T-helper 2 cell treated with Interferon-gamma antibody and Interleukin-4, amounts not matched to agents 5 μg/mL and 100 μg/mL, for 36 hours (primary cell): ENCODE results near the gene ADGRA3.
"Not testable (repeated sequence)": the region's sequence is repeated elsewhere in the genome, so short reads cannot be mapped to it uniquely, and the experiment has no call there.

ENCODE experiments used
- DNase-seq: peaks from one replicate; pipeline ENCODE4 v3.0.0; 2021; ENCODE audit warnings: low spot score
- H3K27ac Mint-ChIP-seq: one replicate; pipeline ENCODE4 v1.8.0; 2021; ENCODE audit warnings: mild to moderate bottlenecking, mixed read lengths
- H3K27me3 Mint-ChIP-seq: one replicate; pipeline ENCODE4 v1.8.0; 2021; ENCODE audit warnings: low read depth, mixed read lengths
- H3K36me3 Mint-ChIP-seq: one replicate; pipeline ENCODE4 v1.8.0; 2021; ENCODE audit warnings: low read depth, mixed read lengths
- H3K4me1 Mint-ChIP-seq: one replicate; pipeline ENCODE4 v1.8.0; 2021; ENCODE audit warnings: low read depth, mixed read lengths
- H3K4me3 Mint-ChIP-seq: one replicate; pipeline ENCODE4 v1.8.0; 2022; ENCODE audit warnings: mild to moderate bottlenecking, moderate library complexity, mixed read lengths
- H3K9me3 Mint-ChIP-seq: one replicate; pipeline ENCODE4 v1.8.0; 2021; ENCODE audit warnings: mixed read lengths

ADGRA3 gene

DNA sequence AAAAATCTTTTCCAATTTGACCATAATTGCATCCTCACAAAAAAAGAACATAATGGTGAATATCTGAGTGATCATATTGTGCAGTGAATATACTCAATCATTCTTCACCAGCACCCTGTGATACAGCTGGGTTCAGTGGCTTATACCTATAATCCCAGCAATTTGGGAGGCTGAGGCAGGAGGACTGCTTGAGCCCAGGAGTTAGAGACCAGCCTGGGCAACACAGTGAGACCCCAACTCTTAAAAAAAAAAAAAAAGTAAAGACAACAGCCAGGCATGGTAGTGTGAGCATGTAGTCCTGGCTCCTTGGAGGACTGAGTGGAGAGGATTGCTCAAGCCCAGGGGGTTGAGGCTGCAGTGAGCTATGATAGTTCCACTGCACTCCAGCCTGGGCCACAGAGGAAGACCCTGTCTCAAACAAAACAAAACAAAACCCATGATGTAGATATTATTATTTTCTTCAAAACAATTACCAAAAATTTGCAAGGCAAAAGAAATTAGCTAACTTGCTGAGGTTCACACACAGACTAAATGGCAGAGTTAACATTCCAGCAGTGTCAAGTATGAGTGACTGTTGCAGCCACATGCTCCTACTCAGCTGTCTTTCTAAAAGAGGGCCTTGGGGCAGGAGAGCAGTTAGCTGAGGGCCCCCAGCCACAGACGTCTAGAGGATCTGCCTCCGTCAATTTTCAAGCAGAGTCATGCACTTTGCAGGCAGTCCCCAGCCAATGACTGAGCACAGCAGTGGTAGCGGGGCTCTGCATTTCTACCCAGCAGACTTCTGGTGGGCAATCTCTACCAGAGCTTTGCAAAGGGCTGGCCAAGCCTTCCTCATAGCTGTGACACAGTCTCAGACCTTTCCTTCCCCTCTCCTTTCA is 33.4 kb downstream of the ADGRA3 start:
- Mint-ChIP-seq H3K27ac (no peak overlapping the region), H3K9me3 (no peaks in the 10 kb centered on the region), H3K4me3 (no peak overlapping the region)

DNA sequence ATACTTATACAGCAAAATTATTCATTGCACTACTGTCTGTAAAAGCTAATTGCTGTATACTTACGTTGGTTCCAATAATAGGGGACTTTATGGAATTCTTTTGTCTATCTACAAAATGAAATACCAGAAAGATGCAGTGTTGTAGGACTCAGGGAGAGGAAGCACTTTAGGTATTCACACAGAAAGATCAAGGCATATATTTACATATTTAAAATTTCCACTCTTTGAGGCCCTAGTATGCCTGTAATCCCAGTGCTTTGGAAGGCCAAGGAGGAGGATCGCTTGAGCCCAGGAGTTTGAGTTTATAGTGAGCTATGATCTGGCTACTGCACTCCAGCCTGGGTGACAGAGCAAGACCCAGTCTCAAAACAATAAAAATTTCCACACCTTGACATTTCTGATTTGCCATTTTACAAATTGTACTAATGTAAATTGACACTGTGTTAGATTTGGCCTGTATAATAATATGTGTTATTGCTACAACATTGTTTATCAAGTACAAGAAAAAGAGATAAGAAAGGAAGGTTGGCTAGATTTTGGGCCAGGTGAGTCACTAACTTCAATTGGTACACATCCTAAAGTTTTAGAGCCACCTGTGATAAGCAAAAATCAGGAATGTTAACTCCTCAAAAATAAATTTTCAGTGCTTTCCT is 35.1 kb downstream of the ADGRA3 start:
- Mint-ChIP-seq H3K27me3 (no peaks in the 10 kb centered on the region), H3K9me3 (no peaks in the 10 kb centered on the region), H3K27ac (no peak overlapping the region), H3K4me1 (peaks cover 33% of the 10 kb centered on the region), H3K36me3 (peaks cover 2% of the 10 kb centered on the region), H3K4me3 (no peak overlapping the region)
- DNase-seq = no peak

More for the DNA sequence above, 33.4 kb downstream of the ADGRA3 start:
- Mint-ChIP-seq H3K4me1 (peaks cover 32% of the 10 kb centered on the region), H3K27me3 (no peaks in the 10 kb centered on the region), H3K36me3 (peaks cover 2% of the 10 kb centered on the region)
- no peak for DNase-seq

DNA sequence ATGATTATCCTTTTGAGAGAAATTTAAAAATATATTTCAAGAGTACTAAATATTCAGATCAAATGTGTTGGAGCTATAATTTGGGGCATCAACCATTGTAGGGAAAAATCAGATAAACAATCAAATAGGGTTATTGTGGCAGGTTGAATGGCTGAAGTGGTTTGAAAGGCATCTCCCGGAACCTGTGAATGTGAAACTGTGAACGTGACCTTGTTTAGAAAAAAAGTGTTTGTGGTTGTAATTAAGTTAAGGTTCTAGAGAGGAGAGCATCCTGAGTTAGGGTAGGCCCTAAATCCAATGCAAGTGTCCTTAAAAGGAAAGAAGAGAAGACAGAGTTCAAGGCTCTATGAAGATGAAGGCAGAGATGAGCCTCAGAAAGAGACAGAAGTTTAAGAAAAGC is 37.4 kb downstream of the ADGRA3 start:
- peak overlapping the region; percentile 22 for H3K4me3 Mint-ChIP-seq
- H3K27ac Mint-ChIP-seq = peak overlapping the region; percentile 61
- no peaks in the 10 kb centered on the region for H3K27me3 Mint-ChIP-seq
- H3K36me3 Mint-ChIP-seq = peaks cover 2% of the 10 kb centered on the region
- DNase-seq = no peak
- peaks cover 18% of the 10 kb centered on the region for H3K4me1 Mint-ChIP-seq
- H3K9me3 Mint-ChIP-seq = no peaks in the 10 kb centered on the region

DNA sequence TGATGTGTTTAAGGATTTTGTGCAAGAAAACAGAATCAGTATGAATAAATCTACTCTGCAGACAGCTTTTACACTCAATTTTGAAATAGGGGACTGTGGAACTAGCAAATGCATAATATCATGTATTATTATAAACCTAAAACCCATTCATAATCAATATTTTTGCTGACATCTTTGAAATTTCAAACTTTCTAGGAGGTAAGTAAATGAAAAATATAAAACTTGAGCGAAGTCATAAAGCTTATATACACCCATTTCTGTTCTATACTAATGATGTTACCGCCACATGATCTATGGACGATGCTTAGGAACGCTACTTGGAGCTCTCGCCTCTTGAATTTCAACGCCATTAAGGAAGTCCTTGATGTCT is 38.1 kb downstream of the ADGRA3 start:
- no peaks in the 10 kb centered on the region for H3K27me3 Mint-ChIP-seq
- no peak for DNase-seq
- peaks cover 2% of the 10 kb centered on the region for H3K36me3 Mint-ChIP-seq
- H3K4me3 Mint-ChIP-seq = no peak overlapping the region
- H3K27ac Mint-ChIP-seq = no peak overlapping the region
- no peaks in the 10 kb centered on the region for H3K9me3 Mint-ChIP-seq
- H3K4me1 Mint-ChIP-seq = peaks cover 12% of the 10 kb centered on the region

DNA sequence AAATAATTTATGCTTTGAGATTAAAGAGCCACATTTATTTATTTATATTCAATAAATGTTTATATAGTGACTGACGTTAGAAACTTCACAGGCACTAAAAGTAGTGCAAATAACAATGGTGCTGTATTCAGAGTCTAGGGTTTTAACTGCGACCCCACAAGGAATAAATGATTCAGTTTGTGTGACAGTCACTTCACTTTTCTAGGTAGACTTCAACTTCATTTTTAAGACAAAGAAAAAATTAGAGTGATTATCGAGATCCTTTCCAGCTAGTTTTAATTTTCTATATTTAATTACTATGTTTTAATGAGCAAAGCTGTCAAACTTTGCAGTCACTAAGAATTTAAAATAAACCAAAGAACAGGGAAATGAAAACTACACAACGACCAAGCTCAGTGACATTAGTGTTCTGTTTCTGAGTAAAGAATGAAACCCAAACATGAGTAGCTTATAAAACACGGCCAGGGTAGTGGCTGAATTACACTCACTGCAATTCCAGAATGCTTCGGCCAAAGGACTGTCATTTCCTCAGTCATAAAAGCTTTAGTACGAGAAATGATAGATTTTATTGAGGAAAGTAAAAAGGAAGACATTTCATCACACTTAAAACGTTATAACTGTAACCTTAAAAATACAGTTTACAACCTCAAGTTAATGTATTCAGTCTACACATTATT is 38.6 kb downstream of the ADGRA3 start:
- Mint-ChIP-seq H3K9me3 (no peaks in the 10 kb centered on the region), H3K27ac (no peak overlapping the region), H3K36me3 (peaks cover 2% of the 10 kb centered on the region), H3K4me3 (no peak overlapping the region), H3K27me3 (no peaks in the 10 kb centered on the region), H3K4me1 (peaks cover 11% of the 10 kb centered on the region)
- no peak for DNase-seq

DNA sequence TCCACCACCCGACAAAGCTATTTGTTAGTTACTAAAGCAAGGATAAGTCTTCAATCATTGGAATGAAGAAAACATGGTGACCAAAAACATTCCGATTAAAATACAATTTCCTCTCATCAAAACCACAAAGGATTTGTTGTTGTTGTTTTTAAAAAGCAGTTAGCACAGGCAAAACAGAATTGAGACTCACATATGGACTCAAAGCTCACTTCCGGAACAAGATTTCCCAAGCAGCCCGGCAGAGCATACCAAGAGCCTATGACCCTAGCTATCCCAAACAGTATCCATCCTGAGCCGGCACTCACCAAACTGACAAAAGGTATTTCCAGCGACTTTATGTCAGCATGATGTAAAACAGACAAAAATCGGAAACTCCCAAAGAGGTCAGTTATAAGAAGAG is 39.9 kb downstream of the ADGRA3 start:
- Mint-ChIP-seq H3K4me1 (peaks cover 11% of the 10 kb centered on the region), H3K9me3 (no peaks in the 10 kb centered on the region), H3K36me3 (peaks cover 2% of the 10 kb centered on the region), H3K27me3 (no peaks in the 10 kb centered on the region), H3K27ac (no peak overlapping the region), H3K4me3 (no peak overlapping the region)
- no peak for DNase-seq

DNA sequence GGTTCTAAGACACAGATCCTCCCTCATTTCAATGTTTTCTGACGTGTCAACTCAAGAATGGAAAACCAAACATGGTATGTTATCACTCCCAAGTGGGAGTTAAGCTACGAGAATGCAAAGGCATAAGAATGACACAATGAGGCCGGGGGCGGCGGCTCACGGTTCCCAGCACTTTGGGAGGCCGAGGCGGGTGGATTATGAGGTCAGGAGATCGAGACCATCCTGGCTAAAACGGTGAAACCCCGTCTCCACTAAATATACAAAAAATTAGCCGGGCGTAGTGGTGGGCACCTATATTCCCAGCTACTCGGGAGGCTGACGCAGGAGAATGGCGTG is 40.6 kb downstream of the ADGRA3 start:
- H3K27me3 Mint-ChIP-seq, DNase-seq, H3K9me3 Mint-ChIP-seq, H3K4me3 Mint-ChIP-seq, H3K27ac Mint-ChIP-seq, H3K36me3 Mint-ChIP-seq: not testable (repeated sequence)
- H3K4me1 Mint-ChIP-seq = peaks cover 10% of the 10 kb centered on the region

DNA sequence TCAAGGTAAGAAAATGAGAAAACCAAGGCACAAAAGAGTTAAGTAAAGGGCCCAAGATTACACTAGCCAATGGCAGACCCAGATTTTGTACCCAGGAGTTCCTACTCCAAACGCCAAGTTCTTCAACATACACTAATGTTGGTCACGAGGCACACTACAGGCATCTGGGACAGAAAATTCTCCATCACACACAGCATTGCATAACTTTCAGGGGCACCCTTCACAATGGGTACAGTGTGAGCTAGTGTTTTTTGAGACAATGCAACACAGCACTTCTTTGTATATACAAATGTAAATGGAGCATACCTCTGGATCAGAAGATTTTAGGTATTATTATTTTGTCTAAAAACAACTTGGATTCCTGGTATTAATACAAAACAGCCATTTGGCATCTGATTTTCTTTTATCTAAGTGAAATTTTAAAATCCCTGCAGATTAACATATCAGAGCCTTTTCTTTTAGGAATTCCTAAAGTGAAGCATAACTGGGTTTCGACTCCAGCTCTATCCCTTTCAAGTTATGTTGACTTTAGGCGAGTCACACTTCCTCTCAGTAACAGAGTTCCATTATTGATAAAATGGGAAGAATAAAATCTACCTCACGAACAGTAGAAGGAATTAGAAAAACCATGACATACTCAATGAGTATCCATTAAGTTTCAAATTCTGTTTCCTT is 41.1 kb downstream of the ADGRA3 start:
- Mint-ChIP-seq H3K9me3 (no peaks in the 10 kb centered on the region), H3K27me3 (no peaks in the 10 kb centered on the region), H3K36me3 (peaks cover 7% of the 10 kb centered on the region)

DNA sequence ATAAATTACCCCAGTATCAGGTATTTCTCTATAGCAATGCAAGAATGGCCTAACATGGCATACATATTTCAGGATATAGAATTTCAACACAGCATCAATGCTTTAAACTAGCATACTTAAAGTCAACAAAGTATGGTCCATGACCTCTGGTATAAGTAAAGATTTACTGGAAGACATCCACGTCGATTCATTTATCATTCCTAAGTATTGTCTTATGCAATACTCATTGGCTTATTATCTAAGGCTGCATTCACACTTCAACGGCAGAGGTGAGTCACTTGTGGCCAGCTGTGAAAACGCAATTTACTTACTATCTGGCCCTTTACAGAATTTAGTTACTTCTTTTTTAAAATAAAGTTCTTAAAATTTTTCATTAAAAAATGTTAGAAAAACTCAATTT is 42.6 kb downstream of the ADGRA3 start:
- peaks cover 5% of the 10 kb centered on the region for H3K4me1 Mint-ChIP-seq
- H3K36me3 Mint-ChIP-seq = peaks cover 9% of the 10 kb centered on the region
- H3K27me3 Mint-ChIP-seq = no peaks in the 10 kb centered on the region
- H3K4me3 Mint-ChIP-seq = no peak overlapping the region
- H3K9me3 Mint-ChIP-seq = no peaks in the 10 kb centered on the region
- DNase-seq = no peak
- no peak overlapping the region for H3K27ac Mint-ChIP-seq

More for the DNA sequence above, 41.1 kb downstream of the ADGRA3 start:
- H3K27ac Mint-ChIP-seq = no peak overlapping the region
- peaks cover 10% of the 10 kb centered on the region for H3K4me1 Mint-ChIP-seq
- H3K4me3 Mint-ChIP-seq = no peak overlapping the region
- DNase-seq = no peak

DNA sequence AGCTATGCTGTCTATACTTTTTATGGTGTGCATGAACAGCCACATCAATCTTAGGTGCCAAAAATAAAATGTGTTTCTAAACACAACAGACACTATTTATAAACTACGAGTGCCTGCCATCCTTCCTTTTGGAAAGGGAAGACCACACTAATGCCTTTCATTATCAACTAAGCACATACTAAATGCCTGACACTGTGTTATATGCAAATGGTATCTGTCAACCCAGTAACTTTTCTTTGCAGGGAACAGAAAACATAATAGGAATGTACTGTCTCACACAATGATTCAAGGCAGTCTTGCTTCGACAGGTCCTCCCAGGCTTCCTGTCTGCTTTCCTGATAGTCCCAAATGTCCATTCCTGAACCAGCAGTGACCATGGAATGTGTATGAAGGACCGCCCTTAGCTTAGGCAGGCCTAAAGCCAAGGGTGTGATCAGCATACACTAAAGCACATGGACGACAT is 43.8 kb downstream of the ADGRA3 start:
- Mint-ChIP-seq H3K4me3 (no peak overlapping the region), H3K9me3 (no peaks in the 10 kb centered on the region), H3K27ac (no peak overlapping the region), H3K4me1 (no peaks in the 10 kb centered on the region), H3K27me3 (no peaks in the 10 kb centered on the region), H3K36me3 (peaks cover 9% of the 10 kb centered on the region)
- DNase-seq = no peak

DNA sequence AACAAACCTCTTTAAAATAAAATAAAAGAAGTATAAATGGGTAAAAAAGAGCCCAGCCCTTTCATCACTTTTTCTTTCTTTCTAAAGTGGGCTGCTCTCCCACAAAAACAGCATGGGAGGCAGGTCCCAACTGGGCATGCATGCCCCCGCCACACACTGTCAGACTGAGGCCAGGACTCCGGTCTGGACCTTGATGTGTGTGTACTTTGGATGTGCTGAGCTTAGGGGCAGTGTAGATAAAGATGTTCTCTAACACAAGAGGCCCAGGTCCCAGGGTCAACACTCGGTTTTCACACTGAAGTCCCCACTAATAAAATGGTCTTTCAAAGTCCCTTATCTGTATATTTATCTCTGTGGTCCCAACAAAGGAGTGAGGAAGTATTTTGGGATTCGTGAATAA is 44.4 kb downstream of the ADGRA3 start:
- no peak for DNase-seq
- no peaks in the 10 kb centered on the region for H3K4me1 Mint-ChIP-seq
- no peak overlapping the region for H3K27ac Mint-ChIP-seq
- H3K27me3 Mint-ChIP-seq = no peaks in the 10 kb centered on the region
- no peaks in the 10 kb centered on the region for H3K9me3 Mint-ChIP-seq
- no peak overlapping the region for H3K4me3 Mint-ChIP-seq
- peaks cover 10% of the 10 kb centered on the region for H3K36me3 Mint-ChIP-seq

DNA sequence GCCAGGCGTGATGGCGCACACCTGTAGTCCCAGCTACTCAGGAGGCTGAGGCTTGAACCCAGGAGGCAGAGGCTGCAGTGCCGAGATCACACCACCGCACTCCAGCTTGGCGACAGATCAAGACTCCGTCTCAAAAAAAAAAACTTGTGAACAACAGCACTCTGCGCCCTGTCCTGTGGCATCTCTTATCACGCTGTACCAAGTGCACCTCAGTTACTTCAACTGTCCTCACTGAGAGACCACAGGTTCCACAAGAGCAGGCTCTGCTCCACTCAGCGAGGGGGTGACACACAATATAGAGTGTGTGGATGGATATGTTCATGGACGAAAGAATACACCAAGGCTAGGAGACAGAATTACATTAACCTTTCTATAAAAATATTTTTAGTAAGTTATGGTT is 49.3 kb downstream of the ADGRA3 start:
- no peak for DNase-seq
- Mint-ChIP-seq H3K4me1 (peaks cover 19% of the 10 kb centered on the region), H3K4me3 (no peak overlapping the region), H3K36me3 (peaks cover 15% of the 10 kb centered on the region), H3K9me3 (no peaks in the 10 kb centered on the region), H3K27ac (no peak overlapping the region), H3K27me3 (no peaks in the 10 kb centered on the region)

DNA sequence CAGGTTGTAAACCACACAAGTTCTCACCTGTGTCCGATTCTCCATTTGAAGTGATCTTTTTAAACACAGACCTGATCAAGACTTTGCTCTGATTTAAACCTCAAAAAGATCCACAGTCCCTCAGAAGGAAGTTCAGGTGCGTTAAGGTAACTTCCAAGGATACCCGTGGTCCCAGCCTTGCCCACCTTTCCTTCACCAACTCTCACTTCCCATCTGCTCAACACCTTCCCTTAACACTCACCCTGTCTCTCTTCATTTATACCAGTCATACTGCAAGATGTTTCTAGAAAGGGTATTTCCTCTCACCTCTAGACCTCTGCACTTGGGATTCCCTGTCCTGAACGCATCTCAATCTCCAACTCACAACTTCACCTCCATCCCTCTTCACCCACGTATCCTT is 49.9 kb downstream of the ADGRA3 start:
- Mint-ChIP-seq H3K27ac (no peak overlapping the region), H3K27me3 (no peaks in the 10 kb centered on the region), H3K4me1 (peaks cover 19% of the 10 kb centered on the region), H3K9me3 (no peaks in the 10 kb centered on the region), H3K36me3 (peaks cover 15% of the 10 kb centered on the region), H3K4me3 (no peak overlapping the region)
- DNase-seq = no peak

DNA sequence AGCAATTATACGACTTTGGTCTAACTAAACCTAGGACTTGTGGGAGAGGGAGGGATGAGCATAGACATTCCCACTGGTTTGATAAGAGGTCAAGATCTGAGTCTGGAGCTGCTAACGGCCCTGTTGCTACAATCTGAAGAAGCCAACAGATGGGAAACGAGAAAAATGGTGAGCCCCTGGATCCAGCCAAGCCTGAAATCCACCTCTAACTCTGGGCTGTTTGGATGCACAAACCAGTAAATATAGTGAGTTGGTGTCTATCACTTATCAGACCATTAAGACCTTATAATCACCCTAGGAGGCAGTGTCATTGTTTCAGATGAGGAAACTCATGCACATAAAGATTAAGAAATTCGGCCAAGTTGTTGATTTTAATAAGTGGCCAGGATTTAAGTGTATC is 50.5 kb downstream of the ADGRA3 start:
- no peaks in the 10 kb centered on the region for H3K9me3 Mint-ChIP-seq
- H3K27ac Mint-ChIP-seq = no peak overlapping the region
- DNase-seq = no peak
- H3K36me3 Mint-ChIP-seq = peaks cover 16% of the 10 kb centered on the region
- peaks cover 19% of the 10 kb centered on the region for H3K4me1 Mint-ChIP-seq
- no peak overlapping the region for H3K4me3 Mint-ChIP-seq
- no peaks in the 10 kb centered on the region for H3K27me3 Mint-ChIP-seq
